ENCODE results near the gene IL1RL2.

GRCh38 chr2:102180687-102180999 lies 6.2 kb upstream of the IL1RL2 start:
- TF ChIP-seq PATZ1 (CRISPR knock-in tag; IDR thresholded peaks at IDR 0.05; ENCODE audit: borderline replicate concordance) (no peak), ZNF565 (CRISPR knock-in tag; conservative IDR thresholded peaks at IDR 0.05; ENCODE audit: low read depth) (no peak)

Measured in SK-N-SH treated with all-trans-retinoic acid at 6 μM for 48 hours (cell line).